GM18867 (cell line): Measurements from ENCODE around the gene EXOSC1.
"Not testable (repeated sequence)": the region's sequence is repeated elsewhere in the genome, so short reads cannot be mapped to it uniquely, and the experiment has no call there.

Experiments
- ATAC-seq: cut with Tn5 transposase; IDR thresholded peaks from one replicate; pipeline ENCODE4 v1.9.1; 2021; ENCODE audit warnings: mild to moderate bottlenecking, moderate library complexity; ENCODE audit not compliant: unreplicated experiment

Gene EXOSC1

GRCh38 chr10:97445722-97446639 lies at the start of gene EXOSC1, which contains the start of gene ZDHHC16:
Gene EXOSC1 (minus strand): TSS chr10:97446006. CDS start chr10:97445985, 21 bp downstream.
Gene ZDHHC16 (plus strand): TSS chr10:97446175. CDS start chr10:97451676, 5,501 bp downstream.
- ATAC-seq = peak; percentile 93

- ATAC-seq = no peak
Measured at GRCh38 chr10:97494863-97495506, 49.2 kb upstream of the EXOSC1 start.

GRCh38 chr10:97494151-97494550 lies 48.3 kb upstream of the EXOSC1 start:
- ATAC-seq = no peak

- no peak for ATAC-seq
Measured at GRCh38 chr10:97490592-97490991, 44.8 kb upstream of the EXOSC1 start.

- no peak for ATAC-seq
Measured at GRCh38 chr10:97485647-97486281, 40.0 kb upstream of the EXOSC1 start.

- no peak for ATAC-seq
Measured at GRCh38 chr10:97483921-97484320, 38.1 kb upstream of the EXOSC1 start.

- ATAC-seq = no peak
Measured at GRCh38 chr10:97483506-97483905, 37.7 kb upstream of the EXOSC1 start.

GRCh38 chr10:97482381-97482780 lies 36.6 kb upstream of the EXOSC1 start:
- ATAC-seq = no peak

GRCh38 chr10:97481071-97481470 lies 35.3 kb upstream of the EXOSC1 start:
- no peak for ATAC-seq

GRCh38 chr10:97479939-97480338 lies 34.1 kb upstream of the EXOSC1 start:
- ATAC-seq = no peak

GRCh38 chr10:97479410-97479809 lies 33.6 kb upstream of the EXOSC1 start:
- ATAC-seq = not testable (repeated sequence)

GRCh38 chr10:97475936-97476594 lies 30.3 kb upstream of the EXOSC1 start:
- no peak for ATAC-seq

GRCh38 chr10:97474918-97475317 lies 29.1 kb upstream of the EXOSC1 start:
- no peak for ATAC-seq

- not testable (repeated sequence) for ATAC-seq
Measured at GRCh38 chr10:97468781-97469180, 23.0 kb upstream of the EXOSC1 start.

- peak; percentile 55 for ATAC-seq
Measured at GRCh38 chr10:97468162-97468561, 22.4 kb upstream of the EXOSC1 start.

- ATAC-seq = no peak
Measured at GRCh38 chr10:97466755-97467154, 20.9 kb upstream of the EXOSC1 start.

- no peak for ATAC-seq
Measured at GRCh38 chr10:97465982-97466381, 20.2 kb upstream of the EXOSC1 start.

- no peak for ATAC-seq
Measured at GRCh38 chr10:97464226-97464625, 18.4 kb upstream of the EXOSC1 start.

- no peak for ATAC-seq
Measured at GRCh38 chr10:97463363-97464132, 17.7 kb upstream of the EXOSC1 start.

- no peak for ATAC-seq
Measured at GRCh38 chr10:97462309-97462708, 16.5 kb upstream of the EXOSC1 start.
